H1 (cell line): ENCODE data around the gene MICOS13. TPM values are rescaled to one million over a fixed set of nuclear protein-coding genes. Genes with fewer than 3 reads are reported as not detected.

Experiments
- CTCF ChIA-PET: fragments of 300-600 bp; sonication (Branson Sonifier 250); formaldehyde crosslinking; loops from one replicate; lab custom pipeline; 2021; ENCODE audit not compliant: partially characterized antibody; lab: Charles Lee
- POLR2A ChIA-PET: fragments of 300-600 bp; sonication (Branson Sonifier 250); formaldehyde crosslinking; loops from one replicate; lab custom pipeline; 2021; ENCODE audit warnings: inconsistent platforms; ENCODE audit not compliant: partially characterized antibody; lab: Charles Lee
- DNase-seq, 2 experiments: peaks; one replicate each; pipeline versions ENCODE4 v3.0.0 to v3.0.0-alpha.2; 2010 to 2022; ENCODE audit warnings: low spot score in 2 of 2, low read depth in 1 of 2, mixed read lengths in 1 of 2
- FAIRE-seq: peaks from 2 replicates; lab custom pipeline; 2011; peaks lifted over from hg19 to GRCh38; lab: Jason Lieb, UNC
- H2AFZ ChIP-seq: 2 replicates; pipeline ENCODE4 v1.8.1; 2012; ENCODE audit warnings: low read length, inconsistent platforms
- H2AK5ac ChIP-seq: 2 replicates; pipeline ENCODE4 v1.6.1; 2013; ENCODE audit warnings: low read depth, low read length
- H2BK120ac ChIP-seq: replicated peaks from 2 replicates; pipeline ENCODE3; 2013; ENCODE audit warnings: low read depth, low read length, inconsistent platforms
- H2BK12ac ChIP-seq: 2 replicates; pipeline ENCODE4 v1.6.1; 2013; ENCODE audit warnings: low read depth, low read length
- H2BK15ac ChIP-seq: 2 replicates; pipeline ENCODE4 v1.6.1; 2013; ENCODE audit warnings: low read length
- H2BK20ac ChIP-seq: 2 replicates; pipeline ENCODE4 v1.6.1; 2013; ENCODE audit warnings: low read length
- H2BK5ac ChIP-seq: 2 replicates; pipeline ENCODE4 v1.6.1; 2013; ENCODE audit warnings: low read depth, low read length
- H3K14ac ChIP-seq: 2 replicates; pipeline ENCODE4 v1.6.1; 2013; ENCODE audit warnings: inconsistent platforms; ENCODE audit not compliant: insufficient read length
- H3K18ac ChIP-seq: 2 replicates; pipeline ENCODE4 v1.6.1; 2013; ENCODE audit warnings: low read length; ENCODE audit errors: extremely low read depth
- H3K23ac ChIP-seq: 2 replicates; pipeline ENCODE4 v1.6.1; 2013; ENCODE audit warnings: inconsistent platforms; ENCODE audit not compliant: insufficient read length
- H3K23me2 ChIP-seq: 2 replicates; pipeline ENCODE4 v1.6.1; 2013; ENCODE audit warnings: low read depth, low read length
- H3K27ac ChIP-seq: 2 replicates; pipeline ENCODE4 v1.6.1; 2011; ENCODE audit warnings: low read depth, low read length, inconsistent platforms
- H3K27me3 ChIP-seq, 4 experiments: replicated peaks in 1 of 4; 1 replicate in 1 of 4; 2 replicates in 3 of 4; pipeline versions ENCODE4 v1.6.1 to v1.8.1; 2011 to 2013; ENCODE audit warnings: low read length in 3 of 4, mild to moderate bottlenecking in 3 of 4, inconsistent platforms in 2 of 4, mixed read lengths in 2 of 4, moderate library complexity in 1 of 4; ENCODE audit not compliant: control insufficient read depth in 3 of 4, insufficient read depth in 3 of 4; ENCODE audit errors: extremely low read depth in 1 of 4
- H3K36me3 ChIP-seq, 4 experiments: 2 replicates each; pipeline versions ENCODE4 v1.6.1 to v1.8.1; 2011 to 2013; ENCODE audit warnings: mild to moderate bottlenecking in 4 of 4, low read length in 3 of 4, moderate library complexity in 2 of 4, control low read depth in 1 of 4, inconsistent platforms in 1 of 4; ENCODE audit not compliant: insufficient read depth in 4 of 4, control insufficient read depth in 2 of 4
- H3K4ac ChIP-seq: replicated peaks from 2 replicates; pipeline ENCODE3; 2013; ENCODE audit warnings: low read length, low read depth, mixed read lengths, inconsistent platforms; ENCODE audit not compliant: insufficient read length
- H3K4me1 ChIP-seq, 4 experiments: replicated peaks in 1 of 4; 1 replicate in 1 of 4; 2 replicates in 3 of 4; pipeline versions ENCODE4 v1.6.1 to v1.8.1; 2011 to 2013; ENCODE audit warnings: low read length in 3 of 4, inconsistent platforms in 2 of 4, mixed read lengths in 1 of 4; ENCODE audit not compliant: insufficient read depth in 4 of 4, control insufficient read depth in 3 of 4
- H3K4me2 ChIP-seq, 2 experiments: 2 replicates each; pipeline versions ENCODE4 v1.6.1 to v1.8.1; 2011 to 2013; ENCODE audit warnings: low read depth in 2 of 2, low read length in 2 of 2, control low read depth in 1 of 2, inconsistent platforms in 1 of 2, mild to moderate bottlenecking in 1 of 2; ENCODE audit not compliant: insufficient read depth in 1 of 2
- H3K4me3 ChIP-seq, 4 experiments: fragments of 200-600, 300-600 bp in 1 of 4; sonication (generic), shearing (Covaris generic), sonication (Bioruptor Twin) in 1 of 4; 2 replicates each; pipeline versions ENCODE4 v1.5.1 to v1.8.1; 2011 to 2016; ENCODE audit warnings: low read length in 4 of 4, low read depth in 3 of 4, control low read depth in 2 of 4, inconsistent platforms in 2 of 4, mild to moderate bottlenecking in 2 of 4, mixed read lengths in 1 of 4, moderate library complexity in 1 of 4; ENCODE audit not compliant: insufficient read depth in 2 of 4; ENCODE audit errors: extremely low read depth in 1 of 4
- H3K56ac ChIP-seq: replicated peaks from 2 replicates; pipeline ENCODE3; 2013; ENCODE audit warnings: low read depth, mild to moderate bottlenecking, mixed read lengths, low read length, inconsistent platforms; ENCODE audit not compliant: insufficient read length
- H3K79me1 ChIP-seq: 2 replicates; pipeline ENCODE4 v1.6.1; 2013; ENCODE audit warnings: low read depth, low read length, control low read depth
- H3K79me2 ChIP-seq, 2 experiments: 2 replicates each; pipeline versions ENCODE4 v1.6.1 to v1.8.1; 2012 to 2013; ENCODE audit warnings: low read length in 2 of 2, mild to moderate bottlenecking in 2 of 2, inconsistent platforms in 1 of 2; ENCODE audit not compliant: insufficient read depth in 2 of 2, control insufficient read depth in 1 of 2
- H3K9ac ChIP-seq, 4 experiments: replicated peaks in 1 of 4; 1 replicate in 1 of 4; 2 replicates in 3 of 4; pipeline versions ENCODE4 v1.6.1 to v1.8.1; 2011 to 2013; ENCODE audit warnings: low read depth in 3 of 4, low read length in 3 of 4, control low read depth in 2 of 4, mild to moderate bottlenecking in 2 of 4, moderate library complexity in 2 of 4, inconsistent platforms in 1 of 4; ENCODE audit errors: extremely low read depth in 1 of 4
- H3K9me3 ChIP-seq, 2 experiments: 2 replicates each; pipeline versions ENCODE4 v1.6.1 to v1.8.1; 2012 to 2013; ENCODE audit warnings: mild to moderate bottlenecking in 2 of 2, moderate library complexity in 2 of 2, control low read depth in 1 of 2, inconsistent platforms in 1 of 2, low read depth in 1 of 2, low read length in 1 of 2, mixed read lengths in 1 of 2; ENCODE audit not compliant: insufficient read depth in 2 of 2
- H4K20me1 ChIP-seq, 2 experiments: replicated peaks in 1 of 2; 2 replicates each; pipeline versions ENCODE3 to v1.8.1; 2011 to 2013; ENCODE audit warnings: inconsistent platforms in 2 of 2, low read length in 2 of 2, mild to moderate bottlenecking in 1 of 2; ENCODE audit not compliant: insufficient read depth in 2 of 2, control insufficient read depth in 1 of 2
- H4K5ac ChIP-seq: 2 replicates; pipeline ENCODE4 v1.6.1; 2013; ENCODE audit warnings: low read length, low read depth, mixed read lengths, inconsistent platforms; ENCODE audit not compliant: insufficient read length
- H4K8ac ChIP-seq: 2 replicates; pipeline ENCODE4 v1.8.0; 2013; ENCODE audit warnings: mild to moderate bottlenecking, moderate library complexity, low read length, inconsistent platforms; ENCODE audit not compliant: insufficient read depth; ENCODE audit errors: extremely low read depth
- H4K91ac ChIP-seq: replicated peaks from 2 replicates; pipeline ENCODE3; 2013; ENCODE audit warnings: low read length, mixed read lengths, inconsistent platforms; ENCODE audit not compliant: insufficient read length
- CTCF ChIP-seq, 3 experiments: IDR thresholded peaks; 1 replicate in 2 of 3; 2 replicates in 1 of 3; pipeline versions ENCODE4 v1.5.1 to v1.6.1; 2011; ENCODE audit warnings: low read length in 3 of 3, mild to moderate bottlenecking in 3 of 3, inconsistent platforms in 2 of 3, low read depth in 1 of 3, moderate library complexity in 1 of 3; ENCODE audit not compliant: insufficient read depth in 1 of 3; ENCODE audit errors: control extremely low read depth in 1 of 3
- NRF1 ChIP-seq: IDR thresholded peaks from 2 replicates; pipeline ENCODE4 v1.6.1; 2011; ENCODE audit warnings: mild to moderate bottlenecking, low read depth, low read length, improper control_type of control experiment
- RNF2 ChIP-seq: fragments of 200-900, 300-1000 bp; sonication (generic); IDR thresholded peaks from 2 replicates; pipeline ENCODE4 v1.7.1; 2016; ENCODE audit warnings: borderline replicate concordance, low read depth, mild to moderate bottlenecking, antibody characterized with exemption, low read length; ENCODE audit not compliant: poor library complexity, severe bottlenecking; ENCODE audit errors: missing control alignments
- TBP ChIP-seq: IDR thresholded peaks from 2 replicates; pipeline ENCODE4 v1.6.1; 2011; ENCODE audit warnings: low read depth, low read length, improper control_type of control experiment
- WGBS, 2 experiments: shearing (Covaris generic) in 1 of 2; methylation state at CpG; one replicate each; pipeline versions ENCODE4 v1.1.6 to v1.1.7; 2013 to 2015; ENCODE audit warnings: low lambda C conversion rate in 2 of 2, mixed read lengths in 2 of 2, inconsistent platforms in 1 of 2, low coverage in 1 of 2, missing lambda C conversion rate in 1 of 2; ENCODE audit not compliant: insufficient replicate concordance in 2 of 2, insufficient coverage in 1 of 2, insufficient read length in 1 of 2; ENCODE audit errors: extremely low coverage in 1 of 2, missing lambda C conversion rate in 1 of 2; 5-methylcytosine and 5-hydroxymethylcytosine counted together
- polyA plus RNA-seq, 7 experiments: library from polyadenylated mRNA; depleted of rRNA in 3 of 7; stranded (reverse) in 5 of 7; unstranded in 2 of 7; fragments of >200 nt in 5 of 7; fragments of 200-250 nt in 2 of 7; gene quantifications; 1 replicate in 5 of 7; 2 replicates in 1 of 7; 4 replicates in 1 of 7; pipeline versions ENCODE4 v1.2.1 to v1.2.3, GENCODE V29; 2011 to 2013; ENCODE audit warnings: missing spikeins in 2 of 7, mixed read lengths in 2 of 7
- total RNA-seq: library from RNA; stranded (reverse); fragmentation: NEBNext Ultra II Directional; extraction: Animal tissue kit (Norgen Biotek cat#: 25700); gene quantifications from 2 replicates; pipeline ENCODE4 v1.2.1, GENCODE V29; 2021

The MICOS13 gene
- total and polyA plus RNA-seq, 2 of the 8 experiments (the other 6 are each of a cell fraction or from before 2014, with no cell fraction given), result 17.3 to 36.1 TPM

DNA sequence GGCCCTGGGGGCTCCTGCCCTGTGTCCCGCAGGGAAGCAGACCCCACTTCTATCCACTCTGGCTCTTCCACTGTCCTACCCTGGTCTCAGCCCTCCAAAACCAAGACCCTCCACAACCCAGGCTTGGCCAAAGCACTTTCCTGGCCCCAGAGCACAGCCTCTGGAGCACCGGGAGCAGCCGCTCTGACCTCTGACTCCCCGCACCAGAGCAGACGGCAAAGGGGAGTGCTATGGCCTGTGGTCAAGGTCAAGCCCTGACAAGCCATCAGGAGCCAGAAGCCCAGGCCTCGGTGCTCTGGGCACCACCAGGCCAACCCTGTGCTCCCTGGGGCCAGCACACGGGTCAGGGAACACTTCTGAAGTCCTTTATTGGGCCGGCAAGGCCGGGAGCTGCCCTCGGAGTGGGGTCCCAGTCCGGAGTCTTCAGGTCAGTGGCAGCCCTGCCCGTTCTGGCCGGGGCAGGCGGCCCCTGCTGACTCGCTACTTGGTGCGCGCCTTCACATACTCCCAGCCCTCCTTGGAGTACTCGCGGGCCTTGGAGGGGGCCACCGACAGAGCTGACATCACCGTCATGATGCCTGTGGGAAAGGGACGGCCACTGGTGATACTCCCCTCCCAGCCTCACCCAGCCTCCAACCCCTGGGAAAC, 2.1 kb downstream of the MICOS13 start:
- H3K23ac ChIP-seq, result no peak overlapping the region
- H2BK12ac ChIP-seq, result no peak overlapping the region
- H3K4ac ChIP-seq, result no peak overlapping the region
- FAIRE-seq (no peak), DNase-seq (no peak)
- H3K27ac ChIP-seq, result no peak overlapping the region
- no peak overlapping the region for H2BK20ac ChIP-seq
- no peak overlapping the region for H4K5ac ChIP-seq
- H2AK5ac ChIP-seq, result no peak overlapping the region
- H3K9ac ChIP-seq, result no peak overlapping the region
- H3K9me3 ChIP-seq, result no peaks in the 10 kb centered on the region
- H4K91ac ChIP-seq, result no peak overlapping the region
- no peak overlapping the region for H3K18ac ChIP-seq
- no peak overlapping the region for H3K4me2 ChIP-seq
- H4K8ac ChIP-seq, result peak overlapping the region; percentile 57; the same call in 1 of the 2 replicates
- H3K27me3 ChIP-seq, result no peaks in the 10 kb centered on the region
- H2BK120ac ChIP-seq, result no peak overlapping the region
- 91% methylated on average over 16 of the region's 22 CpGs; no CpG with 5 or more reads in 1 of the 2 experiments for WGBS, 2 experiments
- H3K4me3 ChIP-seq, result no peak overlapping the region
- no peaks in the 10 kb centered on the region for H3K79me2 ChIP-seq
- H3K23me2 ChIP-seq, result peaks cover 22% of the 10 kb centered on the region; the same call in 1 of the 2 replicates
- H2AFZ ChIP-seq, result no peak overlapping the region
- no peak overlapping the region for H2BK15ac ChIP-seq
- H2BK5ac ChIP-seq, result no peak overlapping the region
- peaks cover 3% of the 10 kb centered on the region; the same call in 1 of the 2 replicates for H3K79me1 ChIP-seq
- TF ChIP-seq CTCF (IDR thresholded peaks at IDR 0.05; ENCODE audit: control extremely low read depth in 1 of 3, insufficient read depth in 1 of 3, low read depth in 1 of 3, low read length in 3 of 3) (no peak), NRF1 (no peak), TBP (no peak), RNF2 (no peak)
- no peaks in the 10 kb centered on the region for H3K36me3 ChIP-seq
- H3K14ac ChIP-seq, result no peak overlapping the region
- no peak overlapping the region for H3K56ac ChIP-seq
- POLR2A ChIA-PET, result interaction anchor here (0.6 to 4.1 kb wide), 7 partner anchors 9 to 40 kb away, joined by 3 to 51 read pairs (median 5); partner anchors contain the start of gene RPL36
- peaks cover 0 to 14% (median 2%) of the 10 kb centered on the region in 4 experiments; a peak in 5 of 7 replicates for H3K4me1 ChIP-seq
- CTCF ChIA-PET, result interaction anchor here (3.0 kb wide), 1 partner anchor 11 kb away, joined by 26 read pairs; the partner anchor contains the start of gene RPL36
- H4K20me1 ChIP-seq, result peaks cover 0 to 8% of the 10 kb centered on the region in 2 experiments
